PC-3 (cell line): ENCODE data around the gene MAP4K2. TPM values are rescaled to one million over a fixed set of nuclear protein-coding genes. Genes with fewer than 3 reads are reported as not detected.
A peak's percentile ranks its signal among the peaks of the same experiment; 100 is the strongest.

ENCODE experiments used
- ATAC-seq: fragments of 200-7000 bp; cut with Tn5 transposase; 2 replicates; pipeline ENCODE4 v1.9.1; 2020; ENCODE audit warnings: mild to moderate bottlenecking, moderate library complexity
- BruUV-seq: library from RNA; stranded (reverse); fragments of 400-500 nt; replicated peaks from 2 replicates; lab custom pipeline; 2021; lab: Mats Ljungman, UMichigan
- CTCF ChIA-PET: fragments of 300-600 bp; sonication (Branson Sonifier 250); formaldehyde crosslinking; loops from one replicate; lab custom pipeline; 2022; ENCODE audit warnings: antibody characterized with exemption; lab: Charles Lee
- POLR2A ChIA-PET: fragments of 300-600 bp; sonication (Branson Sonifier 250); formaldehyde crosslinking; loops from one replicate; lab custom pipeline; 2022; ENCODE audit warnings: antibody characterized with exemption; ENCODE audit not compliant: unreplicated experiment; lab: Charles Lee
- DNase-seq: peaks from one replicate; pipeline ENCODE4 v3.0.0-alpha.2; 2015
- H2AFZ ChIP-seq: fragments of 300-600 bp; sonication (generic); 2 replicates; pipeline ENCODE4 v1.6.0; 2016; ENCODE audit warnings: antibody characterized with exemption, low read length
- H3F3A ChIP-seq: fragments of 300-600 bp; sonication (generic); one replicate; pipeline ENCODE4 v1.6.0; 2017; ENCODE audit warnings: antibody characterized with exemption, low read length, control low read depth, mild to moderate bottlenecking; ENCODE audit not compliant: unreplicated experiment
- H3K27ac ChIP-seq: fragments of 300-600 bp; sonication (generic); 2 replicates; pipeline ENCODE4 v1.5.1; 2016; ENCODE audit warnings: mild to moderate bottlenecking, low read length
- H3K27me3 ChIP-seq: fragments of 300-600 bp; sonication (generic); 2 replicates; pipeline ENCODE4 v1.6.1; 2016; ENCODE audit warnings: low read length, mixed read lengths
- H3K36me3 ChIP-seq: fragments of 300-600 bp; sonication (generic); 2 replicates; pipeline ENCODE4 v1.6.1; 2016; ENCODE audit warnings: low read depth, mixed run types, low read length, mixed read lengths
- H3K4me1 ChIP-seq: fragments of 300-600 bp; sonication (generic); 2 replicates; pipeline ENCODE4 v1.5.1; 2016; ENCODE audit warnings: low read length; ENCODE audit not compliant: insufficient read depth
- H3K4me2 ChIP-seq: fragments of 300-600 bp; sonication (generic); 2 replicates; pipeline ENCODE4 v1.6.0; 2016; ENCODE audit warnings: low read length
- H3K4me3 ChIP-seq: fragments of 300-600 bp; sonication (generic); 2 replicates; pipeline ENCODE4 v1.5.1; 2016; ENCODE audit warnings: mild to moderate bottlenecking, low read length, mixed read lengths
- H3K79me2 ChIP-seq: fragments of 300-600 bp; sonication (generic); 2 replicates; pipeline ENCODE4 v1.6.1; 2017; ENCODE audit warnings: low read length, mixed read lengths
- H3K9ac ChIP-seq: fragments of 300-600 bp; sonication (generic); 2 replicates; pipeline ENCODE4 v1.6.0; 2016; ENCODE audit warnings: mild to moderate bottlenecking, low read length
- H3K9me2 ChIP-seq: fragments of 300-600 bp; sonication (generic); replicated peaks from 2 replicates; pipeline ENCODE4 v1.6.1; 2016; ENCODE audit warnings: mixed run types, low read length, mixed read lengths
- H3K9me3 ChIP-seq: fragments of 300-600 bp; sonication (generic); 2 replicates; pipeline ENCODE4 v1.6.1; 2016; ENCODE audit warnings: low read length, mixed read lengths
- H4K20me1 ChIP-seq: fragments of 300-600 bp; sonication (generic); 2 replicates; pipeline ENCODE4 v1.6.1; 2016; ENCODE audit warnings: low read length, mixed read lengths
- CTCF ChIP-seq: fragments of 300-600 bp; sonication (generic); conservative IDR thresholded peaks from 2 replicates; pipeline ENCODE4 v1.5.1; 2017; ENCODE audit warnings: antibody characterized with exemption, low read depth, mild to moderate bottlenecking, low read length
- EZH2 ChIP-seq: fragments of 300-600 bp; sonication (generic); IDR thresholded peaks from one replicate; pipeline ENCODE4 v1.6.1; 2017; ENCODE audit warnings: antibody characterized with exemption, mild to moderate bottlenecking, low read length; ENCODE audit not compliant: unreplicated experiment
- EZH2phosphoT487 ChIP-seq: fragments of 300-600 bp; sonication (generic); IDR thresholded peaks from 2 replicates; pipeline ENCODE4 v1.6.1; 2018; ENCODE audit warnings: mild to moderate bottlenecking, antibody characterized with exemption, low read length, borderline replicate concordance
- intact Hi-C: fragments of 100-400 bp; cut with micrococcal nuclease; formaldehyde crosslinking; loops from 2 replicates; pipeline ENCODE4 v1.9.0; 2023
- total RNA-seq: library from RNA; depleted of rRNA; stranded (reverse); fragments of >200 nt; gene quantifications from 2 replicates; pipeline ENCODE4 v1.2.3, GENCODE V29; 2014

The MAP4K2 gene
- total RNA-seq, 1 experiment from 2014 or later: 55.6 TPM

GRCh38 chr11:64845129-64845775 lies 42.2 kb upstream of the MAP4K2 start:
- CTCF ChIA-PET: interaction anchor here (1.1 kb wide), 1 partner anchor 153 kb away, joined by 3 read pairs; no protein-coding TSS in a partner anchor
- no peaks in the 10 kb centered on the region for H3F3A ChIP-seq
- ATAC-seq: no peak
- no peaks in the 10 kb centered on the region for H3K27me3 ChIP-seq
- no peak for DNase-seq
- peak overlapping the region; percentile 72; the same call in 1 of the 2 replicates for H3K9ac ChIP-seq
- no peaks in the 10 kb centered on the region for H3K9me3 ChIP-seq
- no peaks in the 10 kb centered on the region for H4K20me1 ChIP-seq
- H3K36me3 ChIP-seq: 0 out of 2 replicates have a peak, but pooled peaks cover 3% of the 10 kb centered on the region
- peak overlapping the region; percentile 97 for H3K4me2 ChIP-seq
- H3K79me2 ChIP-seq: peaks cover 28% of the 10 kb centered on the region
- H3K4me3 ChIP-seq: peak overlapping the region; percentile 83
- H2AFZ ChIP-seq: peak overlapping the region; percentile 89
- BruUV-seq: TSS peak; percentile 39
- intact Hi-C loops: loop anchor here (5.0 kb wide), 1 partner anchor 162 kb away; no protein-coding TSS in a partner anchor
- no peak overlapping the region for H3K27ac ChIP-seq
- POLR2A ChIA-PET: no interaction called here
- H3K4me1 ChIP-seq: peaks cover 43% of the 10 kb centered on the region
- H3K9me2 ChIP-seq: no peaks in the 10 kb centered on the region
- no peak for TF ChIP-seq CTCF
- no peak for TF ChIP-seq EZH2
- TF ChIP-seq EZH2phosphoT487: no peak

GRCh38 chr11:64844330-64845128 lies 41.5 kb upstream of the MAP4K2 start, which contains the start of gene CDC42BPG:
CDC42BPG (minus strand) TSS chr11:64844653; CDS start chr11:64844569, 84 bp downstream.
- H3K27me3 ChIP-seq: no peaks in the 10 kb centered on the region
- no peaks in the 10 kb centered on the region for H3K9me2 ChIP-seq
- H3K9me3 ChIP-seq: no peaks in the 10 kb centered on the region
- peak within 1 kb of the TSS; percentile 97 for H3K4me2 ChIP-seq
- no peaks in the 10 kb centered on the region for H4K20me1 ChIP-seq
- peak within 1 kb of the TSS; percentile 72 for H3K9ac ChIP-seq
- peak within 1 kb of the TSS; percentile 89 for H2AFZ ChIP-seq
- intact Hi-C loops: loop anchor here (5.0 kb wide), 1 partner anchor 163 kb away; no protein-coding TSS in a partner anchor
- H3F3A ChIP-seq: no peaks in the 10 kb centered on the region
- POLR2A ChIA-PET: interaction anchor here (0.6 to 1.7 kb wide), 3 partner anchors 22 to 66 kb away, joined by 4 to 7 read pairs (median 6); no protein-coding TSS in a partner anchor
- ATAC-seq: peak; percentile 48
- peaks cover 4% of the 10 kb centered on the region; the same call in 1 of the 2 replicates for H3K36me3 ChIP-seq
- CTCF ChIA-PET: interaction anchor here (0.6 to 1.1 kb wide), 11 partner anchors 24 to 342 kb away, joined by 3 to 7 read pairs (median 3); partner anchors contain the start of gene BATF2
- peak; percentile 75 for TF ChIP-seq CTCF
- no peak for TF ChIP-seq EZH2
- peaks cover 28% of the 10 kb centered on the region for H3K79me2 ChIP-seq
- peak; percentile 95 for DNase-seq
- H3K4me1 ChIP-seq: peaks cover 43% of the 10 kb centered on the region
- BruUV-seq: no TSS peak
- peak within 1 kb of the TSS; percentile 90 for H3K27ac ChIP-seq
- peak within 1 kb of the TSS; percentile 83 for H3K4me3 ChIP-seq
